HepG2 (cell line): ENCODE measurements around the gene GPLD1. TPM values are rescaled to one million over a fixed set of nuclear protein-coding genes. Genes with fewer than 3 reads are reported as not detected.
A peak's percentile ranks its signal among the peaks of the same experiment; 100 is the strongest.

Experiments
- CCDC6 ChIP-seq: sonication (generic); formaldehyde crosslinking; IDR thresholded peaks from 2 replicates; pipeline ENCODE4 v1.8.1; 2022; ENCODE audit warnings: mild to moderate bottlenecking, missing genetic modification reagents, moderate library complexity
- CREB1 ChIP-seq, 2 experiments: fragments of 450-650 bp in 1 of 2; IDR thresholded peaks; 2 replicates each; pipeline ENCODE4 v1.6.1; 2016 to 2017; ENCODE audit warnings: control low read depth in 1 of 2, mild to moderate bottlenecking in 1 of 2, missing compliant biosample characterization in 1 of 2, missing genetic modification characterization in 1 of 2
- CREM ChIP-seq, 2 experiments: sonication (generic) in 1 of 2; formaldehyde crosslinking in 1 of 2; IDR thresholded peaks; 2 replicates each; pipeline versions ENCODE4 v1.4.0 to v1.6.1; 2016 to 2020; ENCODE audit warnings: antibody characterized with exemption in 1 of 2, mild to moderate bottlenecking in 1 of 2, missing genetic modification reagents in 1 of 2
- DZIP1 ChIP-seq: sonication (generic); formaldehyde crosslinking; IDR thresholded peaks from 2 replicates; pipeline ENCODE4 v1.5.0; 2020; ENCODE audit warnings: mild to moderate bottlenecking, missing genetic modification reagents
- GABPB1 ChIP-seq: IDR thresholded peaks from 2 replicates; pipeline ENCODE4 v1.6.1; 2016; ENCODE audit warnings: mild to moderate bottlenecking, missing genetic modification reagents, moderate library complexity, missing compliant biosample characterization
- GATA4 ChIP-seq: sonication (generic); IDR thresholded peaks from 2 replicates; pipeline ENCODE4 v1.6.1; 2016; ENCODE audit warnings: antibody characterized with exemption, low read depth, borderline replicate concordance
- GZF1 ChIP-seq: sonication (generic); formaldehyde crosslinking; IDR thresholded peaks from 2 replicates; pipeline ENCODE4 v1.5.1; 2020; ENCODE audit warnings: mild to moderate bottlenecking, missing genetic modification reagents
- MAFG ChIP-seq: sonication (generic); formaldehyde crosslinking; IDR thresholded peaks from 2 replicates; pipeline ENCODE4 v1.5.1; 2020; ENCODE audit warnings: mild to moderate bottlenecking, missing genetic modification reagents
- NPAS2 ChIP-seq: sonication (generic); formaldehyde crosslinking; IDR thresholded peaks from 2 replicates; pipeline ENCODE4 v1.8.0; 2022; ENCODE audit warnings: mild to moderate bottlenecking, missing genetic modification reagents, borderline replicate concordance
- PAWR ChIP-seq: sonication (generic); formaldehyde crosslinking; IDR thresholded peaks from 2 replicates; pipeline ENCODE4 v1.4.0; 2020; ENCODE audit warnings: missing genetic modification reagents, mild to moderate bottlenecking, borderline replicate concordance
- PCBP2 ChIP-seq: fragments of 200-400 bp; formaldehyde crosslinking; optimal IDR thresholded peaks from 2 replicates; pipeline ENCODE3; 2018; ENCODE audit warnings: low read length, low read depth; ENCODE audit not compliant: poor library complexity, severe bottlenecking
- RCOR2 ChIP-seq: IDR thresholded peaks from 2 replicates; pipeline ENCODE4 v1.6.1; 2016; ENCODE audit warnings: missing biosample characterization, missing genetic modification reagents
- SMAD9 ChIP-seq: sonication (generic); formaldehyde crosslinking; IDR thresholded peaks from 2 replicates; pipeline ENCODE4 v1.5.1; 2020; ENCODE audit warnings: mild to moderate bottlenecking, missing genetic modification reagents
- TAF1 ChIP-seq: sonication (generic); formaldehyde crosslinking; IDR thresholded peaks from 2 replicates; pipeline ENCODE4 v1.4.0; 2020; ENCODE audit warnings: missing genetic modification reagents
- THYN1 ChIP-seq: sonication (generic); formaldehyde crosslinking; IDR thresholded peaks from 2 replicates; pipeline ENCODE4 v1.8.1; 2023; ENCODE audit warnings: low read depth, mild to moderate bottlenecking, moderate library complexity, missing genetic modification reagents, borderline replicate concordance
- ZBTB42 ChIP-seq: sonication (generic); formaldehyde crosslinking; IDR thresholded peaks from 2 replicates; pipeline ENCODE4 v1.5.0; 2020; ENCODE audit warnings: mild to moderate bottlenecking, missing genetic modification reagents
- ZC3H4 ChIP-seq: sonication (generic); formaldehyde crosslinking; IDR thresholded peaks from 2 replicates; pipeline ENCODE4 v1.4.0; 2020; ENCODE audit warnings: missing genetic modification reagents, borderline replicate concordance
- ZMYM4 ChIP-seq: sonication (generic); formaldehyde crosslinking; IDR thresholded peaks from 2 replicates; pipeline ENCODE4 v1.8.1; 2023; ENCODE audit warnings: mild to moderate bottlenecking, missing genetic modification reagents
- ZNF235 ChIP-seq: sonication (generic); formaldehyde crosslinking; IDR thresholded peaks from 2 replicates; pipeline ENCODE4 v1.8.1; 2023; ENCODE audit warnings: mild to moderate bottlenecking, missing genetic modification reagents, borderline replicate concordance
- ZNF317 ChIP-seq: sonication (generic); formaldehyde crosslinking; IDR thresholded peaks from 2 replicates; pipeline ENCODE4 v1.5.0; 2020; ENCODE audit warnings: mild to moderate bottlenecking, missing genetic modification reagents
- ZNF574 ChIP-seq: sonication (generic); formaldehyde crosslinking; IDR thresholded peaks from 2 replicates; pipeline ENCODE4 v1.4.0; 2020; ENCODE audit warnings: missing genetic modification reagents
- ZNF605 ChIP-seq: sonication (generic); formaldehyde crosslinking; IDR thresholded peaks from 2 replicates; pipeline ENCODE4 v1.8.0; 2022; ENCODE audit warnings: mild to moderate bottlenecking, missing genetic modification reagents
- polyA plus RNA-seq, 8 experiments: library from polyadenylated mRNA; depleted of rRNA in 3 of 8; stranded (reverse) in 7 of 8; unstranded in 1 of 8; fragments of >200 nt; fragmentation: Illumina TruSeq in 4 of 8; extraction: Trizol in 4 of 8; gene quantifications; 2 replicates each; pipeline versions ENCODE4 v1.2.1 to v1.2.3, GENCODE V29; 2011 to 2016; ENCODE audit warnings: low read depth in 4 of 8, missing spikeins in 1 of 8, mixed read lengths in 1 of 8; ENCODE audit not compliant: insufficient read depth in 1 of 8
- total RNA-seq, 5 experiments: library from RNA; depleted of rRNA; stranded (reverse); fragments of >200 nt; fragmentation: Illumina TruSeq; extraction: Trizol; gene quantifications; 2 replicates each; pipeline ENCODE4 v1.2.3, GENCODE V29; 2016; ENCODE audit warnings: low read depth in 1 of 5
- TF ChIP-seq, protein P1 (sequence below): sonication (generic); formaldehyde crosslinking; IDR thresholded peaks from 2 replicates; pipeline ENCODE4 v1.4.0; 2020; ENCODE audit warnings: mild to moderate bottlenecking, missing genetic modification reagents

The GPLD1 gene
- total and polyA plus RNA-seq, 2 of the 13 experiments (the other 11 are each of a cell fraction or from before 2014, with no cell fraction given) = 6.2 to 7.6 TPM

DNA sequence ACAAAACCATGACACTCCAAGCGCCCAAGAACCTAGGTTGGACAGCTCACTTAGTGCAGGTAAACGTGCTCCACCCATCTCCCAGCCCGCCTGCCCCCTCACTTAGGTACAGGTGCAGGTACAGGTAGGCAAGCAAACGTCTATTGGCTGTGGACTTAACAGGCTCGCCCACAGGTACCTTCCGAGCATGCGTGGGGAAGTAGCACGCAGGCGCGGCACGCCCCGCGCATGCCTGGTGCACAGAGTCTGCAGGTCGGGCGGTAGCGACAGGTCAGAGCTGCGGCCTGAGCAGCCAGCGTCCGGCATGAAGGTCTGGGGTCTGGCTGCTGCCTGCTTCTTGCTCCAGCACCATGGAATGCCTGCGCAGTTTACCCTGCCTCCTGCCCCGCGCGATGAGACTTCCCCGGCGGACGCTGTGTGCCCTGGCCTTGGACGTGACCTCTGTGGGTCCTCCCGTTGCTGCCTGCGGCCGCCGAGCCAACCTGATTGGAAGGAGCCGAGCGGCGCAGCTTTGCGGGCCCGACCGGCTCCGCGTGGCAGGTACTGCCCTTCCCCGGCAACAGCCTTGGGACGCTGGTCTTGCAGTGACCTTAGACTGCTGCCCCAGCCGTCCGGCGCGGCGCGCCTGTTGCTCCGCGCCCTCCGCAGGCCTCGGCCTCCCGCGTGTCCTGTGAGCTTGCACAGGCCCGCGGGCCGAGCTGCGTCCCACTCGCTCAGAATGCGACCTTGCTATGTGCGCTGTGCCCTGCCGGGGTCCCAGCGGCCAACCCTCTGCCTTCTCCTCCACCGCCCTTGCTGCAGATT lies 86.5 kb downstream of the GPLD1 start, which contains the start of gene MRS2 (continued):
- TF ChIP-seq ZNF574 (CRISPR knock-in tag) (peak; percentile 91), CREB1 (IDR thresholded peaks at IDR 0.05) (no peak), CREB1 (CRISPR knock-in tag; IDR thresholded peaks at IDR 0.05) (no peak), GZF1 (peak; percentile 94), GATA4 (no peak), THYN1 (CRISPR knock-in tag) (no peak), DZIP1 (no peak; the same call in 1 of the 2 replicates), PAWR (CRISPR knock-in tag) (peak; percentile 92; the same call in 1 of the 2 replicates), ZBTB42 (CRISPR knock-in tag) (peak; percentile 84; the same call in 1 of the 2 replicates), ZNF317 (peak; percentile 88), PCBP2 (no peak), CCDC6 (CRISPR knock-in tag) (peak; percentile 98), GABPB1 (peak; percentile 83), MAFG (CRISPR knock-in tag) (no peak), NPAS2 (CRISPR knock-in tag) (no peak), ZNF605 (CRISPR knock-in tag) (peak; percentile 98), TAF1 (CRISPR knock-in tag) (peak; percentile 98), ZC3H4 (CRISPR knock-in tag) (no peak), ZNF235 (CRISPR knock-in tag) (peak; percentile 31; the same call in 1 of the 2 replicates), RCOR2 (CRISPR knock-in tag) (no peak), SMAD9 (CRISPR knock-in tag) (no peak; the same call in 1 of the 2 replicates), CREM (IDR thresholded peaks at IDR 0.05) (no peak), CREM (CRISPR knock-in tag; IDR thresholded peaks at IDR 0.05) (no peak), ZMYM4 (CRISPR knock-in tag) (peak; percentile 91; the same call in 1 of the 2 replicates)
- TF ChIP-seq, protein P1, sequence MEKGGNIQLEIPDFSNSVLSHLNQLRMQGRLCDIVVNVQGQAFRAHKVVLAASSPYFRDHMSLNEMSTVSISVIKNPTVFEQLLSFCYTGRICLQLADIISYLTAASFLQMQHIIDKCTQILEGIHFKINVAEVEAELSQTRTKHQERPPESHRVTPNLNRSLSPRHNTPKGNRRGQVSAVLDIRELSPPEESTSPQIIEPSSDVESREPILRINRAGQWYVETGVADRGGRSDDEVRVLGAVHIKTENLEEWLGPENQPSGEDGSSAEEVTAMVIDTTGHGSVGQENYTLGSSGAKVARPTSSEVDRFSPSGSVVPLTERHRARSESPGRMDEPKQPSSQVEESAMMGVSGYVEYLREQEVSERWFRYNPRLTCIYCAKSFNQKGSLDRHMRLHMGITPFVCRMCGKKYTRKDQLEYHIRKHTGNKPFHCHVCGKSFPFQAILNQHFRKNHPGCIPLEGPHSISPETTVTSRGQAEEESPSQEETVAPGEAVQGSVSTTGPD (CRISPR knock-in tag) = no peak
